Right lobe of liver (tissue), 6 donors: ENCODE results near the gene TRAPPC12. TPM values are rescaled to one million over a fixed set of nuclear protein-coding genes. Genes with fewer than 3 reads are reported as not detected.
"Not testable (repeated sequence)": the region's sequence is repeated elsewhere in the genome, so short reads cannot be mapped to it uniquely, and the experiment has no call there.

Source experiments
- ATAC-seq, 4 donors: fragments of 200-7000 bp; cut with Tn5 transposase; one replicate each; pipeline ENCODE4 v1.9.1; 2020; ENCODE audit warnings: mild to moderate bottlenecking in 4 of 4, moderate library complexity in 4 of 4
- DNase-seq, 3 donors: peaks; one replicate each; pipeline ENCODE4 v3.0.0-alpha.2; 2020
- H3K27ac ChIP-seq, 3 donors: fragments of 200-600 bp; one replicate each; pipeline ENCODE4 v1.8.0; 2022
- H3K27me3 ChIP-seq, 2 donors: fragments of 200-600 bp; one replicate each; pipeline ENCODE4 v1.8.0; 2022
- H3K36me3 ChIP-seq, 4 donors: fragments of 200-600 bp; sonication (generic) in 1 of 4; one replicate each; pipeline versions ENCODE4 v1.5.1 to v1.8.0; 2017 to 2022; ENCODE audit warnings: control low read depth in 1 of 4
- H3K4me1 ChIP-seq, 4 donors: fragments of 200-600 bp; sonication (generic) in 1 of 4; one replicate each; pipeline versions ENCODE4 v1.5.1 to v1.8.0; 2017 to 2022; ENCODE audit warnings: control low read depth in 1 of 4
- H3K4me3 ChIP-seq, 3 donors: fragments of 200-600 bp; one replicate each; pipeline ENCODE4 v1.8.0; 2022
- H3K9me3 ChIP-seq, 4 donors: fragments of 200-600 bp; sonication (generic) in 1 of 4; one replicate each; pipeline versions ENCODE4 v1.5.1 to v1.8.0; 2017 to 2022; ENCODE audit warnings: control low read depth in 1 of 4
- CTCF ChIP-seq, 4 donors: fragments of 200-600 bp in 3 of 4; fragments of 450-650 bp in 1 of 4; IDR thresholded peaks; one replicate each; pipeline versions ENCODE4 v1.5.1 to v1.8.0; 2016 to 2022; ENCODE audit warnings: antibody characterized with exemption in 4 of 4, mild to moderate bottlenecking in 2 of 4
- POLR2A ChIP-seq: fragments of 450-650 bp; IDR thresholded peaks from one replicate; pipeline ENCODE4 v1.6.1; 2017; ENCODE audit warnings: antibody characterized with exemption, mild to moderate bottlenecking
- WGBS: methylation state at CpG from one replicate; pipeline ENCODE4 v1.1.6; 2018; ENCODE audit warnings: low coverage, low lambda C conversion rate; ENCODE audit not compliant: insufficient coverage; ENCODE audit errors: missing lambda C conversion rate; 5-methylcytosine and 5-hydroxymethylcytosine counted together
- intact Hi-C, 2 donors: fragments of 100-400 bp; cut with DNase I; formaldehyde crosslinking; loops; one replicate each; pipeline versions ENCODE4 v1.11.2 to v1.14.1; 2022
- total RNA-seq, 6 experiments: library from RNA; depleted of rRNA in 2 of 6; stranded (reverse); fragments of >200 nt in 2 of 6; fragmentation: NEBNext Ultra II Directional in 3 of 6; extraction: Animal tissue kit (Norgen Biotek cat#: 25700) in 3 of 6; gene quantifications; one replicate each; pipeline versions ENCODE4 v1.1.0 to v1.2.4, GENCODE V29; 2016 to 2023
- donor health status: DM: no; HTN: yes; CAD: no.
- donor health status: DM: no; HTN: no; CAD: no.
- donor health status: DM: no; HTN: no; CAD: no.
- donor health status: DM: no; HTN: yes; CAD: no.
- donor health status: DM: no; HTN: yes; CAD: no.

The TRAPPC12 gene
- total RNA-seq, 6 experiments from 2014 or later: 39.2 to 92.4 (median 47.8) TPM

- TF ChIP-seq POLR2A: no peak
- DNase-seq: no peak
- intact Hi-C loops: no loop called here
- H3K4me1 ChIP-seq: no peaks in the 10 kb centered on the region
- 96% methylated on average over 5 of the region's 18 CpGs for WGBS
- no peak for ATAC-seq
- H3K9me3 ChIP-seq: no peaks in the 10 kb centered on the region
- peaks cover 3 to 25% (median 18%) of the 10 kb centered on the region in 4 donors for H3K36me3 ChIP-seq
- H3K27me3 ChIP-seq: no peaks in the 10 kb centered on the region
- no peak overlapping the region for H3K4me3 ChIP-seq
- H3K27ac ChIP-seq: no peak overlapping the region
These were observed 64.1 kb downstream of the TRAPPC12 start for GRCh38 chr2:3443506-3444084.

GRCh38 chr2:3445891-3446290, 66.4 kb downstream of the TRAPPC12 start:
- no peak for TF ChIP-seq POLR2A
- TF ChIP-seq CTCF (IDR thresholded peaks at IDR 0.05): no peak
- H3K9me3 ChIP-seq: no peaks in the 10 kb centered on the region
- ATAC-seq (no peak), DNase-seq (no peak)
- intact Hi-C loops: no loop called here
- WGBS: 95% methylated on average over 9 of the region's 11 CpGs
- no peak overlapping the region for H3K4me3 ChIP-seq
- no peak overlapping the region for H3K27ac ChIP-seq
- no peaks in the 10 kb centered on the region for H3K27me3 ChIP-seq
- H3K36me3 ChIP-seq: peaks cover 3 to 25% (median 18%) of the 10 kb centered on the region in 4 donors
- no peaks in the 10 kb centered on the region for H3K4me1 ChIP-seq

GRCh38 chr2:3446381-3446780, 66.9 kb downstream of the TRAPPC12 start:
- no peaks in the 10 kb centered on the region for H3K4me1 ChIP-seq
- no peaks in the 10 kb centered on the region for H3K27me3 ChIP-seq
- DNase-seq (no peak), ATAC-seq (no peak)
- no peak overlapping the region for H3K27ac ChIP-seq
- WGBS: 89% methylated on average over 7 of the region's 10 CpGs
- H3K9me3 ChIP-seq: no peaks in the 10 kb centered on the region
- no peak overlapping the region for H3K4me3 ChIP-seq
- TF ChIP-seq CTCF (IDR thresholded peaks at IDR 0.05) (no peak), POLR2A (no peak)
- peaks cover 3 to 25% (median 18%) of the 10 kb centered on the region in 4 donors for H3K36me3 ChIP-seq
- intact Hi-C loops: no loop called here

GRCh38 chr2:3447186-3447585, 67.7 kb downstream of the TRAPPC12 start:
- H3K4me3 ChIP-seq, intact Hi-C loops, H3K27ac ChIP-seq, H3K27me3 ChIP-seq, H3K4me1 ChIP-seq, H3K9me3 ChIP-seq, DNase-seq: not testable (repeated sequence)
- 84% methylated on average over 5 of the region's 6 CpGs for WGBS
- peak in 2 of 4 donors; percentile 43 to 47 for ATAC-seq
- H3K36me3 ChIP-seq: peaks cover 0 to 25% (median 18%) of the 10 kb centered on the region in 4 donors

GRCh38 chr2:3447789-3448317, 68.4 kb downstream of the TRAPPC12 start:
- H3K27ac ChIP-seq: no peak overlapping the region
- peaks cover 0 to 25% (median 18%) of the 10 kb centered on the region in 4 donors for H3K36me3 ChIP-seq
- H3K4me1 ChIP-seq: no peaks in the 10 kb centered on the region
- H3K27me3 ChIP-seq: no peaks in the 10 kb centered on the region
- H3K9me3 ChIP-seq: no peaks in the 10 kb centered on the region
- WGBS: 70% methylated on average over 2 of the region's 9 CpGs
- intact Hi-C loops: no loop called here
- no peak overlapping the region for H3K4me3 ChIP-seq
- no peak for TF ChIP-seq CTCF (IDR thresholded peaks at IDR 0.05)
- TF ChIP-seq POLR2A: no peak
- ATAC-seq (peak; percentile 29 to 68 (median 48)), DNase-seq (no peak)

- DNase-seq, ATAC-seq, H3K4me3 ChIP-seq, H3K27me3 ChIP-seq, H3K27ac ChIP-seq, H3K4me1 ChIP-seq, H3K9me3 ChIP-seq, intact Hi-C loops: not testable (repeated sequence)
- H3K36me3 ChIP-seq: peaks cover 0 to 25% (median 18%) of the 10 kb centered on the region in 4 donors
- 83% methylated on average over 25 of the region's 35 CpGs for WGBS
These were observed 69.0 kb downstream of the TRAPPC12 start for GRCh38 chr2:3448441-3448911.
